Stimulated activated naive CD4-positive, alpha-beta T cell (primary cell): ENCODE results near the gene PACRG.

Source experiments
- DNase-seq, 6 experiments: peaks; one replicate each; lab custom pipeline; 2025; lab: John Stamatoyannopoulos, UW

Gene PACRG

GRCh38 chr6:163085861-163086623, 358.3 kb downstream of the PACRG start:
- no peak for DNase-seq

- DNase-seq: no peak
Measured at GRCh38 chr6:163086624-163086920, 358.8 kb downstream of the PACRG start.

GRCh38 chr6:163087981-163088380, 360.2 kb downstream of the PACRG start:
- no peak for DNase-seq

- no peak for DNase-seq
Measured at GRCh38 chr6:163092876-163093275, 365.1 kb downstream of the PACRG start.

GRCh38 chr6:163094881-163095280, 367.1 kb downstream of the PACRG start:
- DNase-seq: no peak

- no peak for DNase-seq
Measured at GRCh38 chr6:163095401-163095800, 367.6 kb downstream of the PACRG start.

- DNase-seq: no peak
Measured at GRCh38 chr6:163098827-163099479, 371.2 kb downstream of the PACRG start.

GRCh38 chr6:163099621-163100171, 371.9 kb downstream of the PACRG start:
- DNase-seq: no peak

GRCh38 chr6:163100259-163100658, 372.5 kb downstream of the PACRG start:
- no peak for DNase-seq

GRCh38 chr6:163113358-163113962, 385.7 kb downstream of the PACRG start:
- no peak for DNase-seq

- no peak for DNase-seq
Measured at GRCh38 chr6:163118941-163119340, 391.2 kb downstream of the PACRG start.

- no peak for DNase-seq
Measured at GRCh38 chr6:163120223-163120622, 392.4 kb downstream of the PACRG start.

- DNase-seq: no peak
Measured at GRCh38 chr6:163121270-163121669, 393.5 kb downstream of the PACRG start.

GRCh38 chr6:163122365-163122764, 394.6 kb downstream of the PACRG start:
- no peak for DNase-seq

GRCh38 chr6:163123098-163123497, 395.3 kb downstream of the PACRG start:
- no peak for DNase-seq

GRCh38 chr6:163126741-163127140, 399.0 kb downstream of the PACRG start:
- DNase-seq: no peak

- DNase-seq: no peak
Measured at GRCh38 chr6:163127587-163127986, 399.8 kb downstream of the PACRG start.

- no peak for DNase-seq
Measured at GRCh38 chr6:163128324-163128723, 400.6 kb downstream of the PACRG start.

GRCh38 chr6:163132050-163132750, 404.4 kb downstream of the PACRG start:
- DNase-seq: no peak

GRCh38 chr6:163133017-163133416, 405.2 kb downstream of the PACRG start:
- no peak for DNase-seq

- DNase-seq: no peak
Measured at GRCh38 chr6:163133691-163134090, 405.9 kb downstream of the PACRG start.

- no peak for DNase-seq
Measured at GRCh38 chr6:163136681-163137397, 409.1 kb downstream of the PACRG start.
